HL-60 (cell line): ENCODE measurements around the gene DNAJB12.
"Not testable (repeated sequence)": the region's sequence is repeated elsewhere in the genome, so short reads cannot be mapped to it uniquely, and the experiment has no call there.

Experiments
- DNase-seq, 2 experiments: peaks; one replicate each; pipeline ENCODE4 v3.0.0-alpha.2; 2010 to 2020; ENCODE audit warnings: low read depth in 1 of 2, low spot score in 1 of 2
- H3K27ac ChIP-seq: fragments of 250-450 bp; sonication (Bioruptor Pico); replicated peaks from 2 replicates; pipeline ENCODE4 v1.5.1; 2020; ENCODE audit warnings: mild to moderate bottlenecking, moderate library complexity
- H3K27me3 ChIP-seq: fragments of 250-450 bp; sonication (Bioruptor Pico); 2 replicates; pipeline ENCODE4 v1.5.1; 2021; ENCODE audit warnings: mild to moderate bottlenecking, moderate library complexity; ENCODE audit not compliant: insufficient read depth, poor library complexity, severe bottlenecking
- H3K4me3 ChIP-seq: replicated peaks from 2 replicates; pipeline ENCODE4 v1.5.1; 2011; ENCODE audit warnings: mild to moderate bottlenecking, control low read depth, low read length; ENCODE audit not compliant: insufficient read depth
- CTCF ChIP-seq: IDR thresholded peaks from one replicate; pipeline ENCODE4 v1.5.1; 2011; ENCODE audit warnings: low read length, control low read depth, inconsistent platforms; ENCODE audit not compliant: insufficient read depth
- GABPA ChIP-seq: IDR thresholded peaks from 2 replicates; pipeline ENCODE4 v1.6.1; 2012; ENCODE audit warnings: low read depth
- POLR2AphosphoS5 ChIP-seq: IDR thresholded peaks from 2 replicates; pipeline ENCODE4 v1.6.1; 2012; ENCODE audit warnings: low read depth
- REST ChIP-seq: IDR thresholded peaks from 2 replicates; pipeline ENCODE4 v1.6.1; 2012; ENCODE audit warnings: low read depth; ENCODE audit not compliant: insufficient replicate concordance
- SPI1 ChIP-seq: IDR thresholded peaks from 2 replicates; pipeline ENCODE4 v1.6.1; 2012; ENCODE audit warnings: low read depth, mild to moderate bottlenecking, borderline replicate concordance

The DNAJB12 gene

GRCh38 chr10:72386916-72387586, 32.3 kb upstream of the DNAJB12 start:
- Histone ChIP-seq H3K4me3 (no peak overlapping the region), H3K27me3 (no peaks in the 10 kb centered on the region), H3K27ac (peak overlapping the region; percentile 73)
- DNase-seq = peak; percentile 12 to 39
- TF ChIP-seq CTCF (no peak), POLR2AphosphoS5 (no peak), REST (no peak), GABPA (no peak), SPI1 (no peak)

- DNase-seq = no peak
- Histone ChIP-seq H3K27me3 (no peaks in the 10 kb centered on the region), H3K4me3 (no peak overlapping the region), H3K27ac (peak overlapping the region; percentile 73)
- no peak for TF ChIP-seq SPI1
- no peak for TF ChIP-seq REST
- TF ChIP-seq GABPA = no peak
- no peak for TF ChIP-seq CTCF
- TF ChIP-seq POLR2AphosphoS5 = no peak
Measured at GRCh38 chr10:72385724-72386123, 31.0 kb upstream of the DNAJB12 start.

GRCh38 chr10:72384982-72385381, 30.3 kb upstream of the DNAJB12 start:
- not testable (repeated sequence) for H3K4me3 ChIP-seq, DNase-seq, H3K27ac ChIP-seq, H3K27me3 ChIP-seq

- no peaks in the 10 kb centered on the region for H3K27me3 ChIP-seq
- no peak for DNase-seq
- no peak overlapping the region for H3K4me3 ChIP-seq
- TF ChIP-seq GABPA (no peak), REST (no peak), SPI1 (no peak), CTCF (no peak), POLR2AphosphoS5 (no peak)
- no peak overlapping the region for H3K27ac ChIP-seq
Measured at GRCh38 chr10:72379776-72380175, 25.1 kb upstream of the DNAJB12 start.
